Activated naive CD4-positive, alpha-beta T cell treated with anti-CD3 and anti-CD28 coated beads, Interleukin-2, amount 50 U/mL, for 24 hours (primary cell): ENCODE data around the gene BICC1.

Source experiments
- H3K27ac Mint-ChIP-seq: one replicate; pipeline ENCODE4 v1.8.0; 2021; ENCODE audit warnings: mild to moderate bottlenecking, mixed read lengths
- H3K27me3 Mint-ChIP-seq: one replicate; pipeline ENCODE4 v1.8.0; 2021; ENCODE audit warnings: mixed read lengths
- H3K36me3 Mint-ChIP-seq: one replicate; pipeline ENCODE4 v1.8.0; 2021; ENCODE audit warnings: mixed read lengths
- H3K4me1 Mint-ChIP-seq: one replicate; pipeline ENCODE4 v1.8.0; 2021; ENCODE audit warnings: mixed read lengths
- H3K4me3 Mint-ChIP-seq: one replicate; pipeline ENCODE4 v1.8.0; 2021; ENCODE audit warnings: mild to moderate bottlenecking, mixed read lengths
- H3K9me3 Mint-ChIP-seq: one replicate; pipeline ENCODE4 v1.8.0; 2021; ENCODE audit warnings: mixed read lengths

The BICC1 gene

GRCh38 chr10:58573144-58573543 is 60.5 kb downstream of the BICC1 start:
- Mint-ChIP-seq H3K4me3 (no peak overlapping the region), H3K4me1 (no peaks in the 10 kb centered on the region), H3K9me3 (no peaks in the 10 kb centered on the region), H3K27me3 (peaks cover 1% of the 10 kb centered on the region), H3K27ac (no peak overlapping the region), H3K36me3 (no peaks in the 10 kb centered on the region)

- Mint-ChIP-seq H3K27ac (no peak overlapping the region), H3K9me3 (no peaks in the 10 kb centered on the region), H3K36me3 (no peaks in the 10 kb centered on the region), H3K4me3 (no peak overlapping the region), H3K27me3 (peaks cover 1% of the 10 kb centered on the region), H3K4me1 (no peaks in the 10 kb centered on the region)
Observed at GRCh38 chr10:58574058-58574457, 61.4 kb downstream of the BICC1 start.

GRCh38 chr10:58575491-58575890 is 62.8 kb downstream of the BICC1 start:
- no peak overlapping the region for H3K4me3 Mint-ChIP-seq
- H3K27ac Mint-ChIP-seq: no peak overlapping the region
- no peaks in the 10 kb centered on the region for H3K4me1 Mint-ChIP-seq
- H3K27me3 Mint-ChIP-seq: peaks cover 1% of the 10 kb centered on the region
- H3K9me3 Mint-ChIP-seq: no peaks in the 10 kb centered on the region
- no peaks in the 10 kb centered on the region for H3K36me3 Mint-ChIP-seq

GRCh38 chr10:58576751-58577436 is 64.2 kb downstream of the BICC1 start:
- Mint-ChIP-seq H3K4me1 (no peaks in the 10 kb centered on the region), H3K36me3 (no peaks in the 10 kb centered on the region), H3K27me3 (peaks cover 1% of the 10 kb centered on the region), H3K4me3 (no peak overlapping the region), H3K27ac (no peak overlapping the region), H3K9me3 (no peaks in the 10 kb centered on the region)

GRCh38 chr10:58577437-58577777 is 64.7 kb downstream of the BICC1 start:
- H3K9me3 Mint-ChIP-seq: no peaks in the 10 kb centered on the region
- H3K36me3 Mint-ChIP-seq: no peaks in the 10 kb centered on the region
- no peak overlapping the region for H3K27ac Mint-ChIP-seq
- no peaks in the 10 kb centered on the region for H3K4me1 Mint-ChIP-seq
- peaks cover 1% of the 10 kb centered on the region for H3K27me3 Mint-ChIP-seq
- H3K4me3 Mint-ChIP-seq: no peak overlapping the region

GRCh38 chr10:58578366-58578765 is 65.7 kb downstream of the BICC1 start:
- Mint-ChIP-seq H3K4me3 (no peak overlapping the region), H3K4me1 (no peaks in the 10 kb centered on the region), H3K9me3 (no peaks in the 10 kb centered on the region), H3K27ac (no peak overlapping the region), H3K27me3 (peaks cover 1% of the 10 kb centered on the region), H3K36me3 (no peaks in the 10 kb centered on the region)

GRCh38 chr10:58579011-58579655 is 66.5 kb downstream of the BICC1 start:
- H3K27me3 Mint-ChIP-seq: peaks cover 1% of the 10 kb centered on the region
- no peaks in the 10 kb centered on the region for H3K36me3 Mint-ChIP-seq
- H3K4me1 Mint-ChIP-seq: no peaks in the 10 kb centered on the region
- H3K4me3 Mint-ChIP-seq: no peak overlapping the region
- H3K27ac Mint-ChIP-seq: no peak overlapping the region
- H3K9me3 Mint-ChIP-seq: peaks cover under 1% of the 10 kb centered on the region

- H3K27me3 Mint-ChIP-seq: peaks cover 2% of the 10 kb centered on the region
- H3K36me3 Mint-ChIP-seq: no peaks in the 10 kb centered on the region
- no peak overlapping the region for H3K27ac Mint-ChIP-seq
- no peak overlapping the region for H3K4me3 Mint-ChIP-seq
- H3K9me3 Mint-ChIP-seq: peaks cover 6% of the 10 kb centered on the region
- H3K4me1 Mint-ChIP-seq: no peaks in the 10 kb centered on the region
Observed at GRCh38 chr10:58582045-58582444, 69.4 kb downstream of the BICC1 start.

GRCh38 chr10:58585435-58585834 is 72.8 kb downstream of the BICC1 start:
- no peaks in the 10 kb centered on the region for H3K36me3 Mint-ChIP-seq
- no peak overlapping the region for H3K27ac Mint-ChIP-seq
- H3K27me3 Mint-ChIP-seq: peaks cover 4% of the 10 kb centered on the region
- no peaks in the 10 kb centered on the region for H3K4me1 Mint-ChIP-seq
- no peak overlapping the region for H3K4me3 Mint-ChIP-seq
- peaks cover 6% of the 10 kb centered on the region for H3K9me3 Mint-ChIP-seq

GRCh38 chr10:58586282-58587245 is 73.9 kb downstream of the BICC1 start:
- no peaks in the 10 kb centered on the region for H3K36me3 Mint-ChIP-seq
- H3K9me3 Mint-ChIP-seq: peaks cover 6% of the 10 kb centered on the region
- H3K4me3 Mint-ChIP-seq: no peak overlapping the region
- H3K4me1 Mint-ChIP-seq: no peaks in the 10 kb centered on the region
- peaks cover 7% of the 10 kb centered on the region for H3K27me3 Mint-ChIP-seq
- no peak overlapping the region for H3K27ac Mint-ChIP-seq

- Mint-ChIP-seq H3K9me3 (peaks cover 6% of the 10 kb centered on the region), H3K36me3 (no peaks in the 10 kb centered on the region), H3K4me1 (no peaks in the 10 kb centered on the region), H3K27ac (no peak overlapping the region), H3K27me3 (peaks cover 7% of the 10 kb centered on the region), H3K4me3 (no peak overlapping the region)
Observed at GRCh38 chr10:58587676-58588075, 75.0 kb downstream of the BICC1 start.

GRCh38 chr10:58588673-58589265 is 76.1 kb downstream of the BICC1 start:
- H3K4me3 Mint-ChIP-seq: no peak overlapping the region
- H3K27ac Mint-ChIP-seq: no peak overlapping the region
- peaks cover 7% of the 10 kb centered on the region for H3K27me3 Mint-ChIP-seq
- peaks cover 6% of the 10 kb centered on the region for H3K9me3 Mint-ChIP-seq
- H3K4me1 Mint-ChIP-seq: no peaks in the 10 kb centered on the region
- no peaks in the 10 kb centered on the region for H3K36me3 Mint-ChIP-seq

GRCh38 chr10:58590152-58590840 is 77.6 kb downstream of the BICC1 start:
- H3K36me3 Mint-ChIP-seq: no peaks in the 10 kb centered on the region
- H3K9me3 Mint-ChIP-seq: no peaks in the 10 kb centered on the region
- no peaks in the 10 kb centered on the region for H3K4me1 Mint-ChIP-seq
- no peak overlapping the region for H3K4me3 Mint-ChIP-seq
- no peak overlapping the region for H3K27ac Mint-ChIP-seq
- H3K27me3 Mint-ChIP-seq: peaks cover 7% of the 10 kb centered on the region

- no peak overlapping the region for H3K27ac Mint-ChIP-seq
- H3K9me3 Mint-ChIP-seq: no peaks in the 10 kb centered on the region
- no peak overlapping the region for H3K4me3 Mint-ChIP-seq
- no peaks in the 10 kb centered on the region for H3K36me3 Mint-ChIP-seq
- H3K4me1 Mint-ChIP-seq: no peaks in the 10 kb centered on the region
- peaks cover 7% of the 10 kb centered on the region for H3K27me3 Mint-ChIP-seq
Observed at GRCh38 chr10:58590924-58591323, 78.3 kb downstream of the BICC1 start.

- H3K9me3 Mint-ChIP-seq: no peaks in the 10 kb centered on the region
- no peak overlapping the region for H3K27ac Mint-ChIP-seq
- H3K4me1 Mint-ChIP-seq: no peaks in the 10 kb centered on the region
- H3K27me3 Mint-ChIP-seq: peaks cover 6% of the 10 kb centered on the region
- no peak overlapping the region for H3K4me3 Mint-ChIP-seq
- no peaks in the 10 kb centered on the region for H3K36me3 Mint-ChIP-seq
Observed at GRCh38 chr10:58593008-58593407, 80.3 kb downstream of the BICC1 start.
